HG03280 (cell line): ENCODE data around the gene ARHGAP24.
A peak's percentile ranks its signal among the peaks of the same experiment; 100 is the strongest.

Experiments used
- ATAC-seq: cut with Tn5 transposase; IDR thresholded peaks from one replicate; pipeline ENCODE4 v1.9.1; 2021; ENCODE audit warnings: mild to moderate bottlenecking, moderate library complexity; ENCODE audit not compliant: unreplicated experiment

ARHGAP24 gene

GRCh38 chr4:85474818-85475630, at the start of gene ARHGAP24:
Gene ARHGAP24 (plus strand): TSS chr4:85475150.
- ATAC-seq, result peak; percentile 90

DNA sequence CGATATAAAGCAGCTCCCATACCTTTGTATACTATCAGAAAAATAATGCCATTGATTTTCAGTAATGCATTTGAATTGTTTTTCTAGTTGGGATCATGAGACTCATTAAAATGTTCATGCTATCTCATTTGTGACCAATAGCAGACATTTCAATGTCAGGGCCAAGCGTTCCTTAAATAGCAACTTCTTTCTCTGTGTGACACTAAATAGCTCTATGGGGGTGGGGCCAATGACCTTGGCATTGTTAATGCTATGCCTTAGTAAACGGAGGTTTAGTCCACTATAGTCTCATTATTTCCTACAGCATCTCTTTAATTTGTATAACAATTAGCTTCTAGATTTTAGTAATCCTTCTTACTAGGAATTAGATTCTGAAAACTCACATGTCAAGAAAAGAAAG, 48.6 kb upstream of the ARHGAP24 start:
- no peak for ATAC-seq

- no peak for ATAC-seq
Observed at GRCh38 chr4:85427123-85427522, 47.8 kb upstream of the ARHGAP24 start.

- ATAC-seq, result no peak
Observed at GRCh38 chr4:85430226-85430625, 44.7 kb upstream of the ARHGAP24 start.

DNA sequence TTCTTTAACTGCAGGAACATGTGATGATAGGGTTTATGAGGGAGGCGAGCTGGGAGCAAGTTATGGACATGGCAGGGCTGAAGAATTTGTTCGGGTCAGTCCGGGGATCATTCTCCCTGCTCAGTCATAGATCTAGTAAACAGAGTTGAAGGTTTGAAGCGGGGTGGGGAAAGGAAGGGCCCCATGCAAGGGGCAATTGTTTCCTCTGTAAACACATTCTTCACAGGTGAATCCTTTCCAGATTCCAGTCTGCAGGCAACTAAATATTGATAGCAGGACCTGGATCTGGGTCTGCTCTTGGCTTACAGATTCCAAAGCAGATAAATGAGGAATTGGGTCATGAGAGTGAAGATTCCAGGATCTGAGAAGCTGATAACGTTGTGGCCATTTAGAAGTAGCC, 44.3 kb upstream of the ARHGAP24 start:
- ATAC-seq, result no peak

DNA sequence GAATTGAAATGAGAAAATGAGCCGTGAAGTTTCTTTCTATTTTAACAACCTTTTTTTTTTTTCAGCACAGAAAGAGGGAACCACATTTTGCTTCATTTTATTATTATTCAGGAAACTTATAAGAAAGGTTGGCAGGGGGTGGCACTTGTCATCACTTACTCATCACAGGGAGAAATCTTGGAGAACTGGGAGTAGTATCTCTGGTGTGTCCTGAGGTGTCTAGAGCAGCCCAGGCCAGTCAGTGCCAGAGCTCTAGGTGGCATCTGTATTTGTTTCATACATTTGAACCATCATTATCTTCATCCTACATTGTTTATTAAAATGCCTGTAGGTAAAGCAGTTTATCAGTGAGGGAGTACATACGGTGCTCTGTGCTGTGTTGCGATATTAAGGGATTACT, 43.8 kb upstream of the ARHGAP24 start:
- ATAC-seq, result no peak

- no peak for ATAC-seq
Observed at GRCh38 chr4:85431881-85432485, 43.0 kb upstream of the ARHGAP24 start.

DNA sequence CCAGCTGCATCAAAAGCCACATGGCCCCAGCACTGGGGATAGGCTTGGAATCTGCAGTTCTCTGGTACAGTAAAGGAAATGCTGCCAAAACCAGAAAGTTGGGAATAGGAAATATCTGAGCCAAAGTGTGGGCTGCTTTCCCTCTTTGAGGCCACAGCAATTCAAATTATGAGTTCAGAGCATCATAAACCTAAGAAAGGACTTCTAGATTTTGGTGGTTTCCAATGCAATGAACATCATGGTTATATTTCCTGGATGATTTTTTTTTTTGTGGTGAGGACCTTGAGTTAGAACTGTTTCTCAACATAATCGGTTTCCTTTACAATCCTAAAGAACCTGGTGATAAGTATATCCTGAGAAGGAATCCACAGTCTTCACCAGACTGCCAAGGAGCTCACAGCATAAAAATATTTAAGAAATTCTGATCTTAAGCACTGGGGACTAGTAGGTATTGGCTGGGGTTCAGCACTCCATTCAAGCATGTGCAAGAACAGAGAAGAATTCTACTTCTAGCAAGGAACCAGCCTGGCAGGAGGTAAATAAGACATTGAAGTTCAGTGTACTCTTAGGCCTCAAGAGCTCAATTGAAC, 29.8 kb upstream of the ARHGAP24 start:
- ATAC-seq, result no peak

GRCh38 chr4:85446141-85446861, 28.6 kb upstream of the ARHGAP24 start:
- no peak for ATAC-seq

DNA sequence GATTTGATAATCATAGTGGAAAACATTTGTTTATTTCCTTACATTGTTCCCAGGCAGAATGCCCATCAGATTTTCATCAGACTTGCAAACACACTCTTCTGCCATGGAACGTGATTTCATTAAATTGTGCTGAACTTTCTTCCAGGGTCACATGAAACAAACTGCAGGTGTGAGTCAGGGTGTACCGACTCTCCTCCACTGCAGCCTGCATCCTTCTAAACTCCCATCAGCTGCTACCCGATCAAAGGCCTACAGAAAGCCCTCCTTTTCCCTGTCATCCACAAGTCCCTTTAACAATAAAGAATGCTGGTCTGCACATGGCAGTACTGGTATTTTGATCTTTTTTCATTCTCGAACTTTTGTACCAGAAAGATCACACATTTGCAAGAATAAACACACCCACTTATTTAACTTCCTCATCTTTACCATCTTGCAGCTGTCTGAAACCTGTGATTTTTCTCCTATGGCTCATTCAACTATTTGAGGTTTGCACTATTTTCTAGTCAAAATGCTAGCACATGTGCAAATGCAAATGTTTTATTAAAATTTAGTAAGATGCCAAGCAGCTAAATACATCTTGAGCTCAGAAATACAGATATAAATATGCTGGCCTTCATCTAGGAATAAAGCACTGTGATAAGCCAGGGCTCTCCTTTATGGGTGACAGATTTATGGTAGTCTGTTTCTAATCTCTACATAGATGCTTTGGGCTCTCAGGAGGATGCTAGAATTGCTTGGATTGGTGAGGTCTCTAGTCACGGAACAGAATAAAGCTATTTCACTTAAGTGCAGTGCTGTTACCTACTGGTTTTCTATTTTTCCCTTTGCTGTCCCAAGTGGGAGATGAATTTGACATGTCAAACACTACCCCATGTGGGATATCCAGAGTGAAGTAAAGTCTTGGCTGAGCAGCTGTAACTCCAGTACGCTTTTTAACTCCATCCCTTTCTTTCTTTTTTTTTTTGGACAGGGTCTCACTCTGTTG, 25.8 kb upstream of the ARHGAP24 start:
- no peak for ATAC-seq

DNA sequence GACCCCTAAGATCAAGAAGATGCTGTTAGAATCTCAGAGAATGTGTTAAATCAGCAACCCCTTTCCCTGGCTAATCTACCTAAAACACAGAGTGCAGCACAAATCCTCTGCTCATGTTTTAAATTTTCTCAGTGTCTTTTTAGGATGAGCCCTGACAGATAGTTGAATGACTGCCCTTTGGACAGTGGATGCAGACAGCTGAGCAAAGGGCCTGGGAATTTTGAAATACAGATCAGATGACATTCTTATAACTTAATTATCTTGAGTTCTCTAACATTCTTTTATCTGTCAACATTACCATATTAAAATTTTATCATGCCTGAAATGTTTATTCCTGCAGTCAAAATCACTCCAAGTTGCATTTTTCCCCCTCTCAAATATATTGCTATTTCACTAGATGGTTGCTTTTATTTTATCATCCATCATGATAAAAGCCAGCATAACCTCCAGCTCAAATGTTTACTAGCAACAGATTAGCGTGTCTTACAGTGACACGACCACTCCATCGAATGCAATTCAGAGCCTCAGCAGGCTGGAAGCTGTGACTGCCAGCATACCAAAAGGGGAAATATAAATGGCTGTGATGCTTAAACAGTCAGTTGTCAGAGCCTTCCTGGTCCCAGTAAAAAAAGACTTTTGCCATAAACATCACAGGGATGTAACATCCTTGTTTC, 22.8 kb upstream of the ARHGAP24 start:
- ATAC-seq, result no peak

DNA sequence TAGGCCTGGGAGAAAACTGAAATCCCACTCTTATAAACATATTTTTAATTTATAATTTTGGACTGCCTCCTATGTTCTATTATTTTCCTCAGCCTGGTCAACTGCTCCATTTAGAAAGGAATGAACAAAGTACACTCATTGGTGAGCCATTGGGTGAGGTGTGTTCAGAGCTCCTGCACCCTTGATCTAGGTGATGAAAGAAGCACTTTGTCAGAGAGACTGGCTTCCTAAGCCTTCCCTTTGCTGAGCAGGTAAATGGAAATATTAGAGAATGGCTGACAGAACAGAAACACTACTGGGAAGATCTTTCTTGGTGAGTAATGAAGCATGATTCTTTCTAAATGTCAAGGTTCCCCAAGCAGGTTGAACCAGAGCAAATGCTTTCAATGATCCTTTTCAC, 19.0 kb upstream of the ARHGAP24 start:
- ATAC-seq, result no peak

DNA sequence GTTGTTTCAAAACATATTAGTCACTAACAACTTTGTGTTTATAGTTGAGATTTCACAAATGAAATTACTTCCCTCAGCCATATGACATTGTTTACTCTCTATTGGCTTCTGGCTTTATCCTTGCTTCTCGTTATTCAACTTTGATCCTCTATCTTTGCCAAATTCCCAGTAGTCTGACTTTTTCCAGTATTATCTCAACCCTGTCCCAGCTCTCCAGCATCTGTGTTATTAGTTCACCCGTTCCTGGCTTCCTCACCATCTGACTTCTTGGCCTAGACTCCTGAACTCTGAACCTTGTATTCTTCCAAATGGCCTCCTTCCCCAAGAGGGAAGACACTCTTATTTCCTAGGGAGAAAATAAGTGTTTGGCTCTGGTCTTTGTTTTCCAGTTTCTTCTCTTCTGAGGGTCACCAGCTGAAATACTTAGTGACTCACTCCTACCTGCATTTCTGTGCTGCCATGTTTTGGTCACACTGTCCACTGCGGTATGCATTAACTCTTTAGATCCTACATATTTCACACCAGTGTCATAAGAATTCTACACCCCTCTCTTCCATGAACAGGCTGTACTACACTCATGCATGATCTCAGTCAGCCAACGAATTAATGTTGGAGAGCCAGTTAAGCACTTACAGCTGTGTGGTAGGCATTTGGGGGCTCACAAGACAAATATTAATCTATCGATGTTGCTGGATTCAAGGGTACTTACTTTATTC, 17.0 kb upstream of the ARHGAP24 start:
- ATAC-seq, result no peak

DNA sequence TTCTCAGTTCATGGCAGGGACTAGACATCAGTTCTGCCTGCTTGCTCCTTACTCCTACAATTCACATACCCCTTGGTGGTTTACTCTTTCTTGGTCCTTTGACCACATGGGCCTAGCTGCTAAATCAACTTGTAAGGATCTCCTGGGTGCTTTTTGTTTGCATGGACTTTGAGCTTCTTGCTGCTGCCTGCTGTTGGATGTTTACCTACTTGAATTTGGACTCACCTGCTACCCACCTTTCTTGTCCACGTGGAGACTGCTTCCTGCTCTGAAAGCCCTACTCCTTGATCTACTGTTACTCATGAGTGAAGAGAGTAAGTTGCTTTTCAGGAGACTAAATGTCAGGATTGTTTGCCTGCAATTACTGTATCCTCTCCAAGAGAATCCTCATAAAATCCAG, 15.2 kb upstream of the ARHGAP24 start:
- no peak for ATAC-seq

DNA sequence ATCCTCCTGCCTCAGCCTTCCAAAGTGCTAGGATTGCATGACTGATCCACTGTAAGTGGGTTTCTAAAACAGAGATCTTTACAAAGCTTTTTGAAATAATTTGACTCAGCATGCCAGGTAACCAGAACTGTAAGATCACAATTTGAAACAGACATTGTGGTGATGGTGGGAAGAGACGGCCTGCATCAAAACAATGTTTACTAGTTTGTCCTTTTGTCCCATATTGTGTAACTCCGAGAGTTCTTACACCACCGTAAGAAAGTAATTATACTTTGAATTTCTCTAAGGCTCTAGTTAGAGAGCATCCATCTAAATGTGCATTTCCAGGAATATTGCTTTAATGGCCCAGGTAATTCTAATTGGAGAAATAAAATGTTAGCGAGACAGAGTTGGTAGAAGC, 594 bp upstream of the ARHGAP24 start:
- no peak for ATAC-seq

GRCh38 chr4:85475631-85476233, 782 bp downstream of the ARHGAP24 start:
- ATAC-seq, result no peak

- no peak for ATAC-seq
Observed at GRCh38 chr4:85476381-85476780, 1.4 kb downstream of the ARHGAP24 start.

DNA sequence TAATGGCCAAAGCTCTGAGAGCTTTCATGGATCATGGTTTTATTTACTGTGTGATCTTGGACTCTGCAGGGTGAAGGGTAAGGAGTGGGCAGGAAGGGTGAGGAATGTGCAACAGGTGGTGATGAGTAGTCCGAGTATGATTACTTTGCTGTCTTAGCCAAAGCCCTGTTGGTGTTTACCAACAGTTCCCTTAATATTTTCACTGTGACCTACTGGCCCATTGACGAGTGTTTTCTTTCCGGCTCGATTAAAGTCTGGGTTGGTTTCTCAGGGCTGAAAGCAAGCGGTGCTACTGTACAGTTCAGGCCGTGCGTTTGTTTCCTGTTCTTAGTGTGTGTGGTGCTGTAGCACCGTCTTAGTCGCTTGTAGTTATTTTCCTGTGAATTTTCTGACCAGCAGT, 2.6 kb downstream of the ARHGAP24 start:
- no peak for ATAC-seq

DNA sequence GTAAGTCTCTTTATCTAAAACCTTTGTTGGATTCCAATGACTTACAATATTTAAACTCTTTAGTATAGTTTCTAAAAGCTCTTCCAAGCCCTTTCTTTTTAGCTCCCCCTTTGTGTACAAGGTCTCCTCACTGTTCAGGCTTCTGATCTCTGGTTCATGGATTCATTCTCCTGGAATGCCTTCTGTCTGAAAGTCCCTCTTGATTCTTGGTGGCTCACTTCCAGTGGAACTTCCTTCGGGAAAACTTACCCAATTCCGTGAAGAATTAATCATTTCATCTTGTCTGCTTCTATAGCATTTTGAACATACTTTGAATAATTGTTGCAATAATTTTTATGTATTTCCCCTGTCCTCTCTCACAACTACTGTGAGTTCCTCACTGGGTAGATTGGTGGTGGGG, 3.6 kb downstream of the ARHGAP24 start:
- no peak for ATAC-seq
